HG03025 (cell line): ENCODE measurements around the gene DHRS7B.
"Not testable (repeated sequence)": the region's sequence is repeated elsewhere in the genome, so short reads cannot be mapped to it uniquely, and the experiment has no call there.

Experiments used
- ATAC-seq: cut with Tn5 transposase; IDR thresholded peaks from one replicate; pipeline ENCODE4 v1.9.1; 2021; ENCODE audit warnings: mild to moderate bottlenecking, moderate library complexity; ENCODE audit not compliant: unreplicated experiment, low FRiP score

The DHRS7B gene

DNA sequence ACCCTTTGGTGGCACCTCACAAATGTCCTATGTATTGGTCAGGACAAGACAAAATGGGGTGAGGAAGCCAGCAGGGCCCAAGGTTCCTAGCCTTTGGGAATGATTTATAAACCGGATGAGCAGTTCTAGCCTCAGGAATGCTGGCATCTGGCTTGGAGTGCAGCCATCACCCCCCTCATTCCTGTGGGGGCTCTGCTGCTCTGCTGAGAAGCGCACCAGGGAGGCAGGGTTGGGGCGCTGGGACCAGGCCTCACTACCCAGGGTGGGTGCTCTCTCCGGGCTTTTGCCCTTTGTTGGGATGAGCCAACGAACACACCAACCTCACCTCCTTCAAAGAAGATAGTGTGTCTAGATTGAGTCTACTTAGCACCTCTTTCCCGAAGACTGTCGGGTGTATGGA lies 47.9 kb downstream of the DHRS7B start:
- no peak for ATAC-seq

DNA sequence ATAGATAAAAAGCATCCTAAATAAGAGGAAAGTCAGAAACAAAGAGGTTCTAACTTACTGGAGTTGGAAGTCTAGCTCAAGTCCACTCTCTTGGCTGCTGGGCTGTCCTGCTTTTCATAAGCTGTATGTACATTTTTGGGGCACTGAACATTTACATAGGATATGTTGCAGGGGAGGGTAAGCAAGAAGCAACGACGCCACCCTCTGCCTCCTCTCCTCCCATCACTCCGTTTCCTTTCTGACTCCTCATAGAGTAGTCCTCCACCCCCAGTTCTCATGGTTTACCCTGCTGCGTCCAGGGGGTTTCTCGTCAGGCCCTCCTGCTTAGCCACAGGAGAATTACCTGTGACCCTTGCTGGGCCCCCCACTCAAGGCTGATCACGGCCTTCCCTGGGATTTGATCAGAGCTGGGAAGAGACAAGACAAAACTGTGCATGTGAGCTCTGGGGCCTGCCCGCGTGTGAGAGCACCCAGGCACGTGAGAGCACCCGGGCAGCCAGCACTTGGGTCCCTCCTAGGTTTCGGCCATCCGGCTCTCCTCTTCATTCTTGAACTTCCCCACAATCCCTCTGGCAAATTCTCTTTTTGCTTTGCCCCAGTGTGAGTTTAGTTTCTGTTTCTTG lies 50.1 kb downstream of the DHRS7B start:
- ATAC-seq = no peak

DNA sequence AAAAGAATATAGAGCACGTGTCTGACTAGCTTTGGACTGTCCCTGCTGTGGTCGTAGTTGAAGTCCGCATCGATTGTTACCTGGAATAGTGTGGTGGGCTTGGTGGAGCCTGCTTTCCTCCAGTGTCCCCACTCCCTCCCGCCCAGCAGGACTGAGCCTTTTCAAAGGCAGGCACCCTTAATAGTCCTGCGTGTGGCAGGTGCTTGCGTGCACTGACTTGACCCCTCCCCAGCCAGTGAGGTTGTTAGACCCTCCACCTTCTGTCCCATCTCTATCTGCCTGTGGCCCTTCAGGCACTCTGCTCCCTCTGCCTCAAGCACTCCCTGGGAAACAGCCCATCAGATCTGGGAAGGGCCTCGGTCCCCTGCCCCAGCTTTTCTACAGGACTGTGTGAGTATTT lies 50.6 kb downstream of the DHRS7B start:
- ATAC-seq = no peak

DNA sequence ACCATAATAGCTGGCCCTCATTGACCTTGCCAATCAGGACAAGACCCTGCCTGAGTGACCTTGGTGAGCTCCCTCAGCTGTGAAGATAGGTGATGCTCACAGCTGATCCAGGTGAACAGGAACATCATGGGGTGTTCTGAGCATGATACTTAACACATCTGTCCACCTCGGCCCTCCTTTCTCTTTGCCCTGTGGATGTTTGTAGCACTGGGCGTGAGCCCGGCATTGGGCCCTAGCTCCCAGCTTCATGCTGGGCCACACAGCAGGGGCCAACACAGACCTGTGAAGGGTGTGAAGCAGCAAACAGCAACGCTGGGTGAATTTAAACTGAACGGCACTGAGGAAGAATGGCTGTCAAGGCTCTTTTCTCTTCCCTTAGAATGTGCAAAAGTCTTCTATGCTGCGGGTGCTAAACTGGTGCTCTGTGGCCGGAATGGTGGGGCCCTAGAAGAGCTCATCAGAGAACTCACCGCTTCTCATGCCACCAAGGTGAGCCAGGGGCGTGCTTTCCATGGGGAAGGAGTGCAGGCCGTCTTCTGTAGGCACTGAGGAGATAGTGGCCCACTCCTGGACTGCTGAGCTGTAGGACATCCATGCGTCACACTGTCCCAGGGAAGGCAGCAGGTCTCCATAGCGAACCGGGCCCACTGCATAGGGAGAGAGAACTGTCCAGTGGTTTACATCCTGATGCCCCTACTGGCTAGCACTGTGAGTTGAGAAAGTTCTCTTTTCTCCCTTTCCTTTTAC lies 51.3 kb downstream of the DHRS7B start:
- no peak for ATAC-seq

DNA sequence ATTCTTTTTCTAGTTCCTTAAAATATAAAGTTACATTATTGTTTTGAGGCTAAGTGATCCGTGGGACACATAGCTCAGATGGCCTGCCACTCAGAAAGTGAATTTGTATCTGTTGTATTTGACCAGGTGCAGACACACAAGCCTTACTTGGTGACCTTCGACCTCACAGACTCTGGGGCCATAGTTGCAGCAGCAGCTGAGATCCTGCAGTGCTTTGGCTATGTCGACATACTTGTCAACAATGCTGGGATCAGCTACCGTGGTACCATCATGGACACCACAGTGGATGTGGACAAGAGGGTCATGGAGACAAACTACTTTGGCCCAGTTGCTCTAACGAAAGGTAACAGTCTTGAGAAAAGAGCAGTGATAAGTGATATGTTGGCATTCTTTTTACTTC lies 56.7 kb downstream of the DHRS7B start:
- ATAC-seq = no peak

DNA sequence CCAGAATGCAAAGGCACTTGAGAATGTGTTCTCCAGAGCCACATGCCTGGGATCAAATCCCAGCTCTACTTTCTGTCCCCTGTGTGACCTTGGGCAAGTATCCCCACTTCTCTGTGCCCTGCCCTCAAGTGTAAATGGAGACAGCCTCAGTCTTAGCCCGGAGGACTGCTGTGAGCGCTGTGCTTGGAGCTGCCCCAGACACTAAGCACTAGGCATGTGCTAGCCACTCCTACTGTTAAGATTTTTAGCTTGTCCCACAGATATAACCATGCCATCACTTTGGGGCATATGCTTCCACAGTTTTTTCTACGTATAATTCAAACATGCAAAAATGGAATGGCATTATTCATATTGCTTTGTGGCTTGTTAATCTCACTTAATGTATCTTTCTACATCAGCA lies 57.8 kb downstream of the DHRS7B start:
- ATAC-seq = no peak

DNA sequence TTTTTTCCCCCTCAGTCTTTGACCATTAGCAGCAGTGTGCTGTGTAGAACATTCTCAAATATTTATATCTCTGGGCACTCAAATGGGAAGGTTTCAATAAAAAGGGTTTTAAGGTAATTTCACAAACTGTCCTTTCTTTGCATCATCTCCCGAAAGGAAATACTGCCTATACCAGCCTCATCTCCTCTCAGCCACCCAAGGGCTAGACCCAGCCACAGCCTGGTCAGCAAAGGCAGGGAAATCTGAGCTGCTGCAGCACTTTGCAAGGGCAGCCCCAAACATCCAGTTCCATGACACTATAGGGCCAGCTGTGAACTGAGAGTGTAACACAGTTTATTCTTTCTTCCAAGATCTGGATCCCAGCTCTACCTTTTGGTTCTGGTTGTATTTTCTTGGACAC lies 58.3 kb downstream of the DHRS7B start:
- no peak for ATAC-seq

DNA sequence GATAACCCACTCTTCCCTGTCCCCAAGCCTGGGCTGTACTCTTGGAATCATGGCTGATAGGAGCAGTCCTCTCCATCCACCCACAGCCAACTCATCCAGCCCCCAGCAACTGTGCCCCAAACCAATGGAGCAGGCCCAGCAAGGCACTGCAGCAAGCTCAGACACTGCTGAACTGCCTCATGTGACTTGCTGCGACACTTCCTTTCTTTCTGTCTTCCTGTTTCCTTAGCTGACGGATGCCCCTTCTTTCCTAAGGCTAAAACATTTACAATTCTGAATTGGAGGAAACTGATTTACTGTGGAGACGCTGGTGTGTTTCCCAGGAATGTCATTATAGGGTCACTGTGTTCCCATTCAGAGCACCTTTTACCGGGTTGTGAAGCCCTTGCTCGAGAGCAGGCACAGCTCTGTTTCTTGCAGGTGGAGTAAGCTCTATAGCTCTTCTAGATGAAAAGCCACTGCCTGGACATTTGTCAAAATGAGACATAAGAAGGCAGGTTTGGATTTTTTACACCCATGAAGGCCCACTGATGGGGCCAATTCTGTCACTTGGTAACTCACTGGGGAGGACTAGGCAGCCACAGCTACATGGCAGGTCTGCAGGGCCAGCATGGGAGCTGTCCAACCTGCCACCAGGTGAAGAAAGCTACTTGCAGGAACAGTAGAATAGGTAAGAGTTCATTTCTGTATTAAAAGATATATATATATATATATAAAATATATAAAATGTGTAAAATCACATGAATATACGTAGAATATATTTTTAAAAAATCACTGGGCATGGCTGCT lies 59.8 kb downstream of the DHRS7B start:
- ATAC-seq = no peak

DNA sequence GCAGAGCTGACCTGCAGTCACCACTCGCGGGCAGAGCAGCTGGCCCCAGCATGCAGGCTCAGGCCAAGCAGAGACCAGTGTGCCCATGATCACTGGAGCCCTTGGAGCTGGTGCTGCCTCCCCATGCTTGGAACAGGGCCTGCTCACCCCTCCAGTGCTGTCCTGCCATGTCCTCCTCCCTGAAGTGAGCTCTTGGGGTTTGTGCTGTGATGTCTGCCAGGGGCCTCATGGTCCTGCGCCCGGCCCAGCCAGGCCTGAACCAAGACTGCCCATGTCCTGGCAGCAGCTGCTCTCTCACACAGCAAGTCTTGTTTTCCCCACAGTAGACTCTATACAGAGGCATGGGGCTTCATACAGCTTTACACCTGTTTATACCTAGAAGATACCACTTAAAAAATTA lies 62.6 kb downstream of the DHRS7B start:
- no peak for ATAC-seq

DNA sequence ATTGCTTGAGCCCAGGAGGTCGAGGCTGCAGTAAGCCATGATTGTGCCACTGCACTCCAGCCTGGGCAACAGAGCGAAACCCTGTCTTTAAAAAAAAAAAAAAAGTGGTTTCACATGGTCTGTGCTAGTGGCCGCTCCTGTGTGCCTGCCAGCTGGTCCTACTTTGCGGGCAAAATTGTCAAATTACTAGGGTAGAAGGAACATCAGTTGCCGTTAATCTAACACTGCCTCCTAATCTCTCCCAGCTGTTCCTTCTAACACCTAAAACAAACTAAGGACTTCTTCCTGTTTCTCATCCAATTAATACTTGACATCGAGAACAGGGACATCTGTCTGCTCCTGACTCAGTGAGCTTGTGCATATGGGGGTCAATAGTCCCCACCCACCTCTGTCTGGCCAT lies 63.3 kb downstream of the DHRS7B start:
- no peak for ATAC-seq

DNA sequence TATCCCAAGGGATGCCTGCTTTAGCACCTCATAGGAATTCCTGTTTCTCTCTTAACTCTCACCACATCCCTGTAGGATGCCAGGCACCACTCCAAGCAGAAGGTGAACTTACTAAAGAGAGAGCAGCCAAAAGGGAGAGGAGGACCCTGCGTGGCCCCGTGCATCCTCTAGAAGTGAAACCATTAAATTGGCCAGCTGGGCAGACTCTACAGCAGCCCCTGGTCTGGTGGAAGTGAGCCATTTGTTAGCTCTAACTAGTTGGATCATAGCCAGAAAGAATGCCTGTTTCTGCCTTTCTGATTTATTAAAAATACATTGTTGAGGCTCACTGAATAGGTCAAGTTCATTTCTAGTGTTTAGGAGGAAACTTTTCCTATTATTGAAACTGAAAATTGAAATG lies 64.9 kb downstream of the DHRS7B start:
- ATAC-seq = no peak

DNA sequence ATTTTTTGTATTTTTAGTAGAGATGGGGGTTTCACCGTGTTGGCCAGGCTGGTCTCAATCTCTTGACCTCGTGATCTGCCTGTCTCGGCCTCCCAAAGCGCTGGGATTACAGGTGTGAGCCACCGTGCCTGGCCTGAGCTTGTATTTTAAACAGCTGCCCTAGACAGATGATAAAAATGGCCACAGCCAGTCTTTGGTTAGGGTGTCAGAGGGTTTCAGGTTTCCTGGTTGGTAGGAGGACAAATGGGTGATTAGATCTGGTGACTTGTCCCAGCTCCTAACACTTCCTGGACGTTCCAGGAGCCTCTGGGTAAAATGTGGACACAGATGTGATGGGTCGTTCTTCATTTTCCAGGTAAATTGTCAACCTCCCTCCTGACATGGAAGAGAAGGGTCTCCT lies 65.7 kb downstream of the DHRS7B start:
- not testable (repeated sequence) for ATAC-seq

DNA sequence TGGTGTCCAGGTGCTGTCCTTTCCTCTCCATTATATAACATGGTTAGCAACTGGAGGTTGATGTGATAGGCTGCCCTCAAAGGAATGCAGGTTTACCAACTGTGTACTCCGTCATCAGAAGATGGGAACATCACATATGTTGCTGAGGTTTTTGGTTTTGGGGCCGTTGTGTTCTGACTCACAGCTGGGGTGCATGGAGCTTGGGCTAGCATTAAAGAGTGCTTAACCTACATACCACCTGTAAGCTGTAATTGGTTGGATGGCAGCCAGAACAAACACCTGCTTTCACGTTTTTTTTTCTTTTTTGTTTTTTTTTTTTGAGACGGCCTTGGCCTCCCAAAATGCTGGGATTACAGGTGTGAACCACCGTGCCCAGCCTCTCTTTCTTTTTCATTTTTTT lies 66.3 kb downstream of the DHRS7B start:
- no peak for ATAC-seq

DNA sequence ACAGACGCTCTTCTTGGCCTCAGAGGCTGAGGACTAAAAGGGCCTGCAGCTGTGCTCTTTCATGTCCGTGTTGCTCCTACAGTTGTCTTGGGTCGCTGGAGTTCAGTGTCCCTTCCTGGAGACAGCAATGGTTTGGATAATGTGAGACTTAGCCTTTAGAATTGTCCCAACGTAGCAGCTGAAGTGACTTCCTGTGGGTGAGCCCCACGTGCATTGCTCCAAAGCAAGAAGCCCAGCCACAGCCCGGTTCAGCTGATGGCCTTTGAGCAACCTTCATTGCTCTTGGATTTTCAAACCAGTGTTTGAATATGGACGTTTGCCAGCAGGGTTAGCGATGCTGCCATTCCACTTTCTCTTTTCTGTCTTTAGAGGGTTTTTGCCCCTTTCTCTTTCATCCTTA lies 67.5 kb downstream of the DHRS7B start:
- ATAC-seq = no peak

DNA sequence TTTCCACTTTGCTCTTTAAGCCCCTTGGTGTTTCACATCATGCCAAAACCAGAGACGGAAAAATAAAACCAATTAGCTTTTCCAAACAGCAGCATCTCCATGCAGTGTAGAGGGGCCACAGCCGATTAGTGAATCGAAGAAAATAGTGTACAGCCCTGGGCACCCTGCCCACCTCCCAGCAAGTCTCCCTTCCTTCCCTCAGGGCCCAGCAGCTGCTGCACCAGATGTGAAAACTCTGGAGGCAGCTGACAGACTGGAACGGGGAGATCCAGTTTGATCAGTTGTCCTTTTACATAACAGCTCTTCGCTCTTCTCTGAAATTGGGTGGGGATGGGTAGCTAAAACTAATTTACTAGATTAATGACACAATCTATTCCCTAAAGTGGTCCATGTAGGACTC lies 67.9 kb downstream of the DHRS7B start:
- ATAC-seq = no peak

DNA sequence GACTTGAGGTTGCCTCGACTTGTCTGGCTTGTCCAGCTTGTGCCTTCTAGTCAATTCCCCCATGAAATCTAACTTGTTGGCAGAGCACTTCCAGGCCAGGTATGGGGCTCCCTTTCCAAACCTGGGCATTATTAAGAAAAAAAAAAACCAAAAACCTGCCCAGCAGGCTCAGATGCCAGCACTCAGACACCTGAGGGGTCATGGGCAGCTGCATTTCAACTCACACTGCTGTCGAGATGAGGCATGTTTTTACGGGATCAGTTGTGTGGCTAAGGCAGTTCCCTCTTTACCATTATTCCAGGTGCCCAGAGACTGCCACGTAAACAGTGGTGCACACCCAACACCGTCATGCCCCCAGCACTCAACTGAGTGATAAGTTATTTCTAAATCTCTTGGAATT lies 69.4 kb downstream of the DHRS7B start:
- ATAC-seq = no peak

DNA sequence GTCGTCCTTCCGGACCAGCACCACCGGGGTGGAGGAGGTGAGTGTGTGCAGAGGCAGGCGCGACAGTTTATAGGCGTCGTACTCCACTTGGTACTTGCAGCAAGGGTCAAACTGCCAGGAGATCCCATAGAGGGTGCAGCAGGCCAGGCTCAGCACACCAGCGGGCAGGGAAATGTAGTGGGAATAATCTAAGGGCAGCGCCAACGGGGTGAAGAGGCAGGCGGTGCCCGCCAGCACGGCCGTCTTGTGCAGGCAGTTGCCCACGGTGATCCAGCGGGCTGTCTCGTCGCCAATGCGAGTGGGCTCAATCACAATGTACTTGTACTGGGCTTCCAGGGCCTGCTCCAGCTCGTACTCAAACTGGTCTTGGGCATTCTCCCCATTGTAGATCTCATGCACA lies 71.6 kb downstream of the DHRS7B start:
- ATAC-seq = no peak

DNA sequence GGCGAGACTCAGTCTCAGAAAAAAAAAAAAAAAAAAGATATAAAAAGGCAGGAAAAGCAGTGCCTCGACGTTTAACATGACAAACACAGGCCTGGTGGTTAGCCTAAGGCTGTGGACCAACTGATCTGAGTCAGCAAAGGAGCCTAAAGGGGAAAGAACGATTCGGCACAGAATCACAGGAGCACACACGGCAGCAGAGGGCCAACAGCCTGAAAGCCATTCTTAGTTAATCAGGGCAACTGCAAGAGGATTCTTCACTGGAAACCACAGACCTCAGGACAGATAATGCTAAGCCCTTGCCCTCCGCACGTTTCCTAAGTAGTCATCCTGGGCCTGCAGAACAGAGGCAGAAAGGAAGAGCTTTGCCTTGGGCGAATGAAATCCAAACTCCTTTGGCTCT lies 72.5 kb downstream of the DHRS7B start:
- no peak for ATAC-seq

DNA sequence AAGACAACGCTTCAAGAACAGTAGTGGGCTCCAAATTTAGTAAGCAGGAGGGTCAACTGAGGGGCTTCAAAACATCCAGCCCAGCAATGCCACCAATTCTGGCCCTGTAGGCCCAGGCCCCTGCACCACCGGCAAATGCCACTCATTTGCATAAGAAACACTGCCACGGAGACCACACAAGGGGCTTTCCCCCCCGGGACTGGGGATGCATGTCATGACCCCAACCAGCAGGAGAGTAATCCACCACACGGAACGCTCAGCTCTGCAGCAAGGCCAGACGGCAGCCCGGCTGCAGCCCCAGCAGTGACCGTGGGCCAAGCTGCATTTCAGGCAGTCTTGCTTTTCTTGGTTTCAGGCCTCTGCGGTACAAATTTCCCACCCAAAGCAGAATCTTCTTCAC lies 73.1 kb downstream of the DHRS7B start:
- no peak for ATAC-seq

DNA sequence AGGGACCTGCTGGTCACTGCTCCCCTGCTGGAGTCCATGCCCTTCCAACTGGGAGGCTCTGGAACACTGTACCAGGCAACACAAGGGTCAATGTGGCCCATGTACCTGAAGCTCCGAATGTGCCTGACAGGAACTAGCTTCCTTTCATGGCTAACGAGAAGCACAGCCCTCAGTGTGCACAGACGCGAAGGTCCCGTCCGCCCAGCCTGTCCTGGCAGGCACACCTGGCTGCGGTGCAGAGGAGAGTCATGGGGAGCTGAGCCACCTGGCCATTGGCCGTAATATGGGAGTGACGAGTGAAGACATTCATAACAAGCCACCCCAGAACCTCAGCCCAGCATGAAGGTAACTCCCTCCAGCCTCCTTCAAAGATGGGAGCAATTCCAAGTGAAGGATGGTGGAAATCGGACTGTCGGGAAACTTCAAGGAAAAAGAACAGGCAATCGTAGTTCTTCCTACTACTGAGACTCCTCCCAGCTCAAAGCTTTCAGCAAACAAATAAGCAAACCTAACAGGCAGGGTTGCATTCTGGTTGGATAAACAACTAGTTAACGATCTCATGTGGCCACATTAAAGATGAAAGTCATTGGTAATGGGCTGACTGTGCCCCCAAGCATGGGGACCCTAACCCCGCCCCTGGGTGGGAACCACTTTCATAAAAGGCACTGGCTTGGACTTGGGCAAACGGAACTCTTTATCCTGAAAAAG lies 74.0 kb downstream of the DHRS7B start:
- ATAC-seq = no peak

DNA sequence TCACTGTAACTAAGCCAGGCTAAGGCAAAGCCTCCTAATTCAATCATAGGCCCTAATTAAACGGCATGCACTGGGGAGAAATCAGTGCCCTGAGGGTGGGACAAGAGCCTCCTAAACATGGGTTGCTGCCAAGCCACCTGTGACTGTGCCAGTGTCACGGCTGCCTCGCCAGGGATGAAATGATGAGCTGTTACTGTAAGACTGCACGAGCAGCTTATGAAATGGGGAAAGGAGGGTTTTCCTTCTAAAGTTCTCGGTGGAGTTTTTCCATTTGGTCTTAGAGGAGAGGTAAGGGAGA lies 74.5 kb downstream of the DHRS7B start:
- no peak for ATAC-seq
